NCI-H2196 treated with DMSO at 0.1 percent for 48 hours (cell line): Measurements from ENCODE around the gene HES4.
"Not testable (repeated sequence)": the region's sequence is repeated elsewhere in the genome, so short reads cannot be mapped to it uniquely, and the experiment has no call there.

Source experiments
- DNase-seq: peaks from one replicate; lab custom pipeline; 2025; ENCODE audit not compliant: unreplicated experiment; lab: John Stamatoyannopoulos, UW

The HES4 gene

DNA sequence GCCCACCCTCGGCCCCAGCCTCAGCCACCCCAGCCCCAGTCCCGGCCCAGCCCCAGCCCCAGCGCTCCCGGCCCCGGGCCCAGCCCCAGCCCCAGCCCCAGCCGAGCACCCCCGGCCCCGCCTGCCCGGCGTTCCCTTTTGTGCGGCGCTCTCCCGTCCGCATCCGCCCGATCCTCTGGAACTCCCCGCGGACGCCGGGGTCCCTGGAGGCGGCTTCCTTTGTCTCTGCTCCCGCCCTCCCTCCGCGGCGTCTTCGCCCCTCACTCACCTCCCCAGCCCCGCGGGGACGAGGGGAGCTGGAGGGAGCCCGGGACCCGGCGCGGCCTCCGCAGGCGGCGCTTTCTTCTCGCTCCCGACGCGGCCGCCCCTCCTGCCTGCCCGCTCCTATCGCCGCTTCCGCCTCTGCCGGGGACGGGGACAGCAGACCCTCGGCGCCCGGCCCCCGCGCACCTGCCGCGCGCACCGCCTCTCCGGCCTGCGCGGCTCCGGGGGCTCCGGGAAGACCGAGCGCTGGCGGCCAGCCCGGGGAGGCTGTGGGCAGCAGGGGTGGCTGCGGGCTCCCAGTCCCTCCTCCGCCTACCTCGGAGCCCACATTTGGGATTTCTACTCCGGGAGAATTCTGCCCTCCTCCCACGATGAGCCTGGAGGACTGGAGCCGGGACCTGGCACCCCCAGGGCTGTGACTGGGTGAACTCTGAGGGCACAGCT lies 34.0 kb upstream of the HES4 start:
- DNase-seq = no peak

DNA sequence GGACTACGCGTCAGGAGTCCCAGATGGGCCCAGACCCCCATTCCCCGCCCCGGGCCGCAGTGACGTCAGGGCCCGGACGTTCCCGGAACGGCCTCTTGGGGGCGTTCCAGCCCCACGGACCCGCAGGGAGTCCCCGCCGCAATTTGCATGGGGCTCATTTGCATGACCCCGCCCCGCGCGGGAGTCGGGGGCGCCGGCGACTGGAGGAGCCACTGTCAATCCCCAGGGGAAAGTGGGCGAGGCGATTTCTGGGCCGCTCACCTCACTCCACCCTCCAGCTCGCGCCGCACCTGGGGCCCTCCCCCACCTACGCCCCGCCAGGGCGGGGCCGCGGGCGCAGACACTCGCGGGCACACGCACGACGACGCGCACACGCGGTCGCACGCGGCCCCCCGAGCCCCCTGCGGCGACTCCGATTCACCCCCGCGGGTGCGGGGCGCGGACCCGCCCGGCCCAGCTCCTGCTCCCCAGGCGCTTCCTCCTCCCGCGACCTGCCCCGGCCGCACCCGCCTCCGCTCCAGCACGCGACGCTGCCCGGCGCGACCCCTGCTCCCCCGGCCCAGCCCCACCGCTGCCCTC lies 33.2 kb upstream of the HES4 start:
- DNase-seq = peak; percentile 80

DNA sequence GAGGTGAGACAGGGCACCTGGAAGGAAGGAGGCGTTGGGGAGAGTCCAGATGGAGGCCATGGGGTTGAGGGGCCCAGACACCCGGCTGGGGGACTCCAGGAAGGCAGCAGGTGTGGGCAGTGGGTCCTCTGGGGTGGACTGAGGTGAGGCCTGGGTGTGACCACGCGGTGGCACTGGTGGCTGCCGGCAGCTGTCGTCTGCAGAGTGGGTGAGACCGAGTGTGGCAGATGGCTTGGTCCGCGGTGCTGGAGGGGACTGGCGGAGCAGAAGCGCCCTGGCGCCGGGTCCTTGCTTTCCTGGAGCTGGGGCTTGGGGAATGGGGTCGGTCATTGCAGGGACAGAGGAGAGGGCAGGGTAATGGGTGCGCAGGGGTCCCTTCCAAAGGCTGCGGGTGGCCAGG lies 32.5 kb upstream of the HES4 start:
- DNase-seq = no peak

DNA sequence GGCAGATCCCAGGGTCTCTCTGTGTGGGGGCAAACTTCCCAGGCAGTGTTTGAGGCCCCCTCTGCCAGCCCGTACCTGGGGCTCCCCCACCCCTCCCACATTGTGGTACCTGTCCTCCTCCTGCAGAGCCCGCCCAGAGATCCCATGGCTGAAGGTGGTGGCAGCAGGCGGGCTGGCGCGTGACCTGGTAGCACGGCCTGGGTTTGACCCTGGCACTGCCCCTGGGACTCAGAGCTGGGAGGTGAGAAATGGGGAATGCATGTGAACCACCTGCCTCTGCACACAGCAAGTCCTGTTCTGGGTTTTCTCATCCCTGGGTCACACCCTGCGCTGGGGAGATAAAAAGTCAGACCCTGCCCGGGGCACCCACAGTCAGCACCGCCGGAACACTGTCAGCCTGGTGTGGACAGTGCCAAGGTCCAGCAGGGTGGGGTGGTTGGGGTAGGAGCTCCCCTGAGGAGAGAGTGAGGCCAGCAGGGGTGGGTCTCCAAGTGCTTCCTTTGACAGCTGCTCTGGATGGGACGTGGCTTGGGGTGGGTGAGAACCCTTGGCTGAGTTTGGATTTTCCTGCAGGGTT lies 31.9 kb upstream of the HES4 start:
- no peak for DNase-seq

DNA sequence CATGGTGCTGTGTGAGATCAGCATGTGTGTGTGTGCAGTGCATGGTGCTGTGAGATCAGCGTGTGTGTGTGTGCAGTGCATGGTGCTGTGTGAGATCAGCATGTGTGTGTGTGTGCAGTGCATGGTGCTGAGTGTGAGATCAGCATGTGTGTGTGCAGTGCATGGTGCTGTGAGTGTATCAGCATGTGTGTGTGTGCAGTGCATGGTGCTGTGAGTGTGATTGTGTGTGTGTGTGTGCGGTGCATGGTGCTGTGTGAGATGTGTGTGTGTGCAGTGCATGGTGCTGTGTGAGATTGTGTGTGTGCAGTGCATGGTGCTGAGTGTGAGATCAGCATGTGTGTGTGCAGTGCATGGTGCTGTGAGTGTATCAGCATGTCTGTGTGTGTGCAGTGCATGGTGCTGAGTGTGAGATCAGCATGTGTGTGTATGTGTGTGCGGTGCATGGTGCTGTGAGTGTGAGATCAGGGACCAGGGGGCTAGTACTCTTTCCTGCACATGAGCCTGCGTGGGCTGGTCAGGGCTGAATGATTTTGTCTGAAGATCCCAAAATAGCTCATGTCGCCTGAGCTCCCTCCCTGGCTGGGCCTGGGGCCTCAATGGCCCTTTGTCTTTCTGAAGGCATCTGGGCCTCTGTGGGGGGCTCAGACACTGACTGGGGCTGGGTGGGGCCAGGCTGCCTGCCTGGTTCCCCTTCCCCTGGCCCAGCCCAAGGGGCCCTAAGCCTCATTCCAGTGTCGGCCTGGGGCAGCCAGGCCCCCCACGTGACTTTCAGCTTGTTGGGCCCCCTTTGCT lies 31.2 kb upstream of the HES4 start:
- DNase-seq = not testable (repeated sequence)

DNA sequence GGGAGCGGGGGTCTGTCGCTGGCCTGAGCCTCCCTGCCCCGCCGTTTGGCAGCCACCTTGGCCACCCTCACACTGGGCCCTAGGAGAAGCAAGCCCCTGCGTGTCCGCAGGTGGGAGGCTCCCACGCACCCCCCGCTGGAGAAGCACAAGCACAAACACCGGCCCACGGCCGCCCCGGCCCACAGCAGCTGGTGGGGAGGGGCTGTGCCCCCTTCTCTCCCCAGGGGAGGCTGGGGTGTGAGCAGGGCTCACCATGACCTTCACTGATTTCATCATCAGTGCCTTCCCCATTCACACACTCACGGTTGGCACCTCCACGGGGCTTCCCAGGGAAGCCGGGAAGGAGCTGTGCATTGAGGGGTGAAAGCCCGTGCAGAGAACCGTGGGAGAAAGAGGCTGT lies 27.9 kb upstream of the HES4 start:
- DNase-seq = no peak

DNA sequence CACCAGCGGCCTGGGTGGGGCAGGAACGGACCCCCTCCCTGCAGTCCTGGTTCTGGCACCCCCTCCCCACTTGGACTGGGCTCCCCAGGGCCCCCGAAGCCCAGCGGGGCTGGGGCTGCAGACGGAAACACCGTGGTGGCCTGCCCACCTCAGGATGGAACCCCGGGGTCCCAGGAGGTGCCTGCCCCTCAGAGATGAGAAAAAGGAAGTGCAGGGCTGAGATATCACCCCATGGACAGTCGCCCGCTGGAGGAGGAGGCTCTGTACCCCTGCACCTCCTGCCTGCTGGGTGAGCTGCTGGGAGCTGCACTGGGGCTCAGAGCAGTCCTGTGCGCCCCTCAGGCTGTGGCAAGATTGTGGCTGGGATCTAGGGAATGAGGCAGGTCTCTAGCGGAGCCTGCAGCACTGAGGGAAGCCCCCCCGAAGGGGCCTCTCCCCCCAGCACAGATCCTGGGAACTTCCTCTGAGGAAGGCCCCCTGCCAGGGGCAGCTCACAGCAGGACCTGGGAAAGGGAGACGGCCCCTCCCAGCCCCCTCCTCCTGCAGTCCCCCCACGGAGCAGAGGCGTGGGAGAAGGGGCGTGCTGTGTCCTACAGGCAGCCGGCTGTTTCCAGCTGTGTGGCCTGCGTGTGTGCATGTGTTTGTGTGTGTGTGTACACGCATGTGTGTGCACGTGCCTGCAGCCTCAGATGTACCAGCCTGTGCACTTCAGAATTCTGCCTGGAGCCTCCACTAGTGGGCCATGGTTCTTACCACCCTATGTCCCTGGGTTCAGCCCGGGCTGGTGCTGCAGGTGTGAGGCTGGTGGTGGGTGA lies 26.9 kb upstream of the HES4 start:
- DNase-seq = no peak

DNA sequence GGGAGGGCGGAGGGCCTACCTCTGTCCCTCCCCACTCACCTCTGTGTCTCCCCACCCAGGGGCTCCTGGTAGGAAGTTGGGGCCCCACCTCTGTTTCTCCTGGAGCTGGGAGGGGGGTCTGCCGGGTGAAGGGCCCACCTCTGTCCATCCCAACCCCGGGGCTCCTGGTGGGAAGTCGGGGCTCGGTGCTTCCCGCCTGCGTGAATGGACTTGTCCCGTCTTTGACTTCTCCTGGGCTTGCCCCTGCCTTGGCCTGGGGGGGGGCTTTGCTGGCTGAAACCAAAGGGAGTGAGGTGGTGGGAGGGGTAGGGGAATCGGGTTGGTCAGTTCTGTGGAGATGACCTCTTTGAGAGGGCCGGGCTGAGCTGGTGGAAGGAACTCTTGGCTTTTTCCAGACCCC lies 25.8 kb upstream of the HES4 start:
- no peak for DNase-seq

DNA sequence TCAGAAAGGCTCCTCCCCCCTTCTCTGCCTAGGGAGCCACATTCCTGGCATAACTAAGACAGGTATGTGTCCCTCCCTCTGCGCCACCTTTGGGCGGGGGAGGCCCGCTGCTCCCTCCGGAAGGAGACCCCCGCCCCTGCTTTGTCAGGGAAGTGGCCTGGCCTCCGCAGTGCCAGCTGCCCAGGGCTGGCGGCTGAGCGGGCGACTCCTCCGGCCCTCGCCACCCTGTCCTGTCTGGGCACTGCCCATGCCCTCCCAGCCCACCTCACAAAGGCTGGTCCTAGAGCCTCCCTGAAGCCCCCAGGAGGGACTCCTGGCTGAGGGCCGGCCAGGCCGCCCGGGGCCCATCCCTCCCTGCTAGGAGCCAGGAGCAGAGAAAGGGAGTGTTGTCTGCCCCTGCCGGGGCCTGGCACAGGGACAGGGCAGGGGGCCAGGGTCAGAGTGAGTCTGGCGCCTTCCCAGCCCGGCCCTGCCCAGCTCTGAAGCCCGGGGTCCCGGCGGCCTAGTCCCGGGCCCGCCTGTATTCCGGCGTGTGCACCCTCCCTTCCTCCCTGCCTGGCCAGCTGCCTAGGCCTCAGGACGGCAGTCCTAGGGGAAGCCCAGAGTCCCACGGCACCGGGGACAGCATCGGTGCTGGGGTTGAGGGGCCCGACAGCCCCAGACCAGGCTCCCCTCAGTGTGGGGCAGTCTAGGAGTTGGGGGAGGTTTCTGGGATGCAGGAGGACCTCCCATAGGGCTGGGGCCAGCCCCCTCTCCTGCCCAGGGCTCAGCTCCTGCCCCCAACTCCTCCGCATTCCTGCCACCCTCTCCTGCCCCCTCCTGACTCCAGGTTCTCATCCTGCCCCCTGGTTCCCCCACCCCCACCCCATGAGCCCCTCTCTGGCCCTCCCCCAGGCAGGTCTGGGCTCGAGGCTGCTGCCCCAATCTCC lies 25.1 kb upstream of the HES4 start:
- no peak for DNase-seq

DNA sequence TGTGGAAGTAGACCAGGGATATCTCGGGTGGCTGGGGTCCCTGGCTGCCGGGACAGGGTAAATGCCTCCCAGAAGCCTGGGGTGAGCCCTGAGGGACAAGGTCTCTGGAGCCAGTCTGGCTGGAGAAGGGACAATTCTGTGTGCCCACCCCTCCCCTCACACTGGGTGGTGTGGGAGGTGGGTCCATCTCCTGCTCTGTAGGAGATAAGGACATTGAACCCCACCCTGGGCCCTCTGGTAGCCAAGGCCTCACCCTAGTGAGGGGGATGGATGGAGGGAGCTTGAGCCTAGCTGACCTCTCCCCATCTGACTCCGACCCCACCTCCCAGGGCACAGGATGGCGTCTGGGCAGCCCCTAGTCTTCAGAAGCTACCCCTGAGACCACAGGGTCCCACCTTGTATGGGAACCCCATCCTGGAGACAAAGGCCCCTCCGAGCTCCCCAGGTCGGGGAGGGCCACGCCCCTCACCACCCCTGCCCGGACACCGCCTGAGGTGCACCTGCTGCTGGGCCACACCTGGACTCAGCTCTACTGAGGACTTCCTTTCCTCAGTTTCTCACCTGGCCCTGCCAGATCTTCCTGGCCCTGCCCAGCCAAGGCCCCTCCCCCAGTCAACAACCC lies 24.4 kb upstream of the HES4 start:
- DNase-seq = no peak

DNA sequence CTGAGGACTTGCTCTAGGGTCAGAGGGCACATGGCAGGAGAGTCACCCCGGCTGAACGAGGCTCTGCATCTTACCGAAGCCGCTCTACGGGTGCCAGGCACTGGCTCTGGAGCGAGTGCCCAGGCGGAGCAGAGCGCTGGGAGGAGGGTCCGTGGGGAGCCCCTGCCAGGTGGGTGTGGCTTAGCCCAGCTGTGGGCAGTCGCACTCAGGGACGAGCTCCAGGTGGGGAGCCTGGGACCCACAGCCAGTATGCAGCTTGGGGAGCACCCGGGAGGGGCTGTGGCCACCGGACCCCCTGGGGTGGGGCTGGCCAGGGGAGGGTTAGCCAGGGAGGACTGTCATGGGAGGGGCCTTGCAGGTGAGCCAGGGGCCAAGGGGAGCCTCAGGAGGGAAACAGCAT lies 23.8 kb upstream of the HES4 start:
- no peak for DNase-seq

DNA sequence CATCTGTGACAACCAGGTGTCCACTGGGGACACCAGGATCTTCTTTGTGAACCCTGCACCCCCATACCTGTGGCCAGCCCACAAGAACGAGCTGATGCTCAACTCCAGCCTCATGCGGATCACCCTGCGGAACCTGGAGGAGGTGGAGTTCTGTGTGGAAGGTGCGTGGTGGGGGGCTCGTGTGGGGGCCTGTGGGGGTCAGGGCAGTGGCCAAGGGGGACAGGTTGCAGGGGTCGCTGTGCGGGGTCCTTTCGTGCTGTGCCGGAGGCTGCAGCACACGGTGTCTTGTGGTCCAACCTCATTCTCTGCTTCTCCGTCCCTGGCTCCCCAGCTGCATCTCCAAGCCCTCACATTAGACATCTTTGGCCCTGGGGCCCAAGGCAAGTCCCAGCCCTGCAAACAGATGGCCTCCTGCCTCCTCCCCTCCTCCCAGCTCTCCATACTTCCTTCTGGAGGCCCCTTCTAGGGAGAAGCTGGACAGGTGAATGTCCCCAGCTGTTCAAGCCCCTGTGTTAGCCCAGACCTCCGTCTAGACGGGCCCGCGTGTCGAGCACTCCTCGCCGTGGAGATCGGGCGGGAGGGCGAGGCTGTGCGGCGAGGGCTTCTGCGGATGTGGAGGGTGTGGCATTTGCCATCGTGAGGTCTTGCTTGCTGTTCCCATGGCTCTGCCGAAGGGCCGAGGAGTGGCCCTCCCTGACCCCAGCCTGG lies 22.6 kb upstream of the HES4 start:
- DNase-seq = no peak

DNA sequence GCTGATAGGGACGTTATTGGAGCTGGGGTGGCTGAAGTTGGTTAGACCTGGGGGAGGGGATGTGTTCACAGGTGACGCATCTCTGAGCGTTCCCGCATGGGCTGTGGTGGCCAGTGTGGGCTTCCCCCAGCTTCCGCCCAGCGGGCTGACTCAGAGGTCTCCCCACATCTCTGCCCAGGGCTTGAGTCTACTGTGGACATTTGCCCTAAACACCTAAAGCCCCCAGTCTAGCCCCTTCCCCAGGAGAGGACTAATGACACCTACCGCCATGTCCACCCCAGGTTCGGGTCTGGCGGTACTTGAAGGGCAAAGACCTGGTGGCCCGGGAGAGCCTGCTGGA lies 22.0 kb upstream of the HES4 start:
- DNase-seq = no peak

DNA sequence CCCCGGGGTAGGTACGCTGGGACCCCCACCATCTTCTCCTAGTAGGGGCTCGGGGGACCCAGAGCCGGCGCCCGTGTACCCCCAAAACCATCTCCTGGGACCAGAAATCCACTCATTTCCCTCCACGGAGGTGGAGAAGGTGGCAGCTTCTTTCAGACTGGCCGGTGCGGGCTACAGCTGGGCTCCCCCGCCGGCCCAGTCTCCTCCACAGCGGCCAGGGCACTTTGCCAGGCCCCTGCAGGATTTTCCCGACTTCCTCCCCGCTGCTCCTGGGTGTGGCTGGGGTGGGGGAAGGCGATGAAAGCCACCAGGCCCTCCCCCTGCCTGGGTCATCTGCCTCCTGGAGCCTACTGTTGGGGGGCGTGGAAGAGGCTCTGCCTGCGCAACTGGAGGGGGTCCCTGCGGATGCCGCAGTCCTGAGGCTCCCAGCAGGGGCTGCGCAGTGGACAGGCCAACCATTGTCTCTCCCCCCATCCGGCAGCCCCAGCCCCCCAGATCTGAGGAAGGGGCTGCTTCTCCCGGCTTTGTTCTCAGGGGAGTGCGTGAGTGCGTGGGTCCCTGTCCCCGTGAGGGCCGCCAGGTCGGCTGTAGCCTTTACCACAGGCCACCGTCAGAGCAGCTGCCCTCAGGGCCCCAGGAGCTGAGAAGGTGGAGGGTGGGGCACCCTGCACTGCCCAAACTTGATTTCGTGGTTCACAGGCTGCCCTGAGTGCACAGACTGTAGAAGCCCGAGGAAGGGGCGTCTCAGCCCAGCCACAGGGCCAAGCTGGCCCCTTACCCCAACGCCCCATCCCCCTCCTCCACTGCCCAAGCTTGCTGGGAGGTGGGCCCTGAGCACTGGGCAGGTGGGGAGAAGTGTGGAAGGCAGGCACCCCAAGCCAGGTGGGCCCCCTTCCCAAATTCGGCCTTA lies 21.4 kb upstream of the HES4 start:
- peak; percentile 31 for DNase-seq

DNA sequence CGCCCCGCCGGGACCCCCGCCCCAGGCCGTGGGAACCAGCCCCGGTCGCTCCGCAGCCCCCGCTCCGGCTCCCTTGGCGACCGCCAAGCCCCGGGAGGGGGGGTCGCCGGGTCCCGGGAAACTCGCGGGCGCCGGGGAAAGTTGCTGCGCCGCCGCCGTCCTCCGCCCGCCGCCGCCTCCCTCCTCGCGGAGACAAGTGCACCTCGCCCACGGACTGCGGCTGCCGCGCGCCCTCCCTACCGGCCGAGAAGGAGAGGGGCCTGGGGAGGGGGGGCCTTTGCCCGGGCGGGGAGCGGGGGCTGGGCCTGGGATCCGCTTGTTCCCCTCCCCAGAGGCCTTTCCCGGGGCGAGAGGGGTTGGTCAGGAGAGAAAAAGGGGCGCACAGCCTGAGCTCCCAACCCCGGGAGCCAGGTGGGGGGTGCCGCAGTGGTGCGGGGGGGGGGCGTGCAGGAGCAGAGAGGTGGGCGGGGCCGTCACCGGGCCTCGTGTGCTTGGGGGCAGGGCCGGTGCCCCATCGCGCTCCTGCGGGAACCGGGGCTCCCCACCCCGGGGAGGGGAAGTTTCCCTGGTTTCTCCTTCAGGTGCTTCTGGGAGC lies 20.6 kb upstream of the HES4 start:
- no peak for DNase-seq

DNA sequence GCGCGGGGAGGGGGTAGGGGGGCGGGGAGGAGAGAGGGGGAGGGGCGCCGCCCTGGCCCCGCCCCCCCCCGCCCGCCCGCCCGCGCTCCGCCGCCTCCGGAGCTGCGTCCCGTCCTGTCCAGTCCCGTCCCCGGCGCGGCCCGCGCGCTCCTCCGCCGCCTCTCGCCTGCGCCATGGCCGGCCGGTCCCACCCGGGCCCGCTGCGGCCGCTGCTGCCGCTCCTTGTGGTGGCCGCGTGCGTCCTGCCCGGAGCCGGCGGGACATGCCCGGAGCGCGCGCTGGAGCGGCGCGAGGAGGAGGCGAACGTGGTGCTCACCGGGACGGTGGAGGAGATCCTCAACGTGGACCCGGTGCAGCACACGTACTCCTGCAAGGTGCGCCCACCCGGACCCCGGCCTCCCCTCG lies 20.1 kb upstream of the HES4 start, which contains the start of gene AGRN:
TSS of gene AGRN (plus strand) at position 121 of the 405 bp plus-strand sequence. CDS start at position 174, 53 bp downstream.
- peak; percentile 20 for DNase-seq
